PC-3 (cell line): ENCODE results near the gene PSMB7. TPM values are rescaled to one million over a fixed set of nuclear protein-coding genes. Genes with fewer than 3 reads are reported as not detected.

Source experiments
- ATAC-seq: fragments of 200-7000 bp; cut with Tn5 transposase; 2 replicates; pipeline ENCODE4 v1.9.1; 2020; ENCODE audit warnings: mild to moderate bottlenecking, moderate library complexity
- BruUV-seq: library from RNA; stranded (reverse); fragments of 400-500 nt; replicated peaks from 2 replicates; lab custom pipeline; 2021; lab: Mats Ljungman, UMichigan
- CTCF ChIA-PET: fragments of 300-600 bp; sonication (Branson Sonifier 250); formaldehyde crosslinking; loops from one replicate; lab custom pipeline; 2022; ENCODE audit warnings: antibody characterized with exemption; lab: Charles Lee
- POLR2A ChIA-PET: fragments of 300-600 bp; sonication (Branson Sonifier 250); formaldehyde crosslinking; loops from one replicate; lab custom pipeline; 2022; ENCODE audit warnings: antibody characterized with exemption; ENCODE audit not compliant: unreplicated experiment; lab: Charles Lee
- DNase-seq: peaks from one replicate; pipeline ENCODE4 v3.0.0-alpha.2; 2015
- H2AFZ ChIP-seq: fragments of 300-600 bp; sonication (generic); 2 replicates; pipeline ENCODE4 v1.6.0; 2016; ENCODE audit warnings: antibody characterized with exemption, low read length
- H3F3A ChIP-seq: fragments of 300-600 bp; sonication (generic); one replicate; pipeline ENCODE4 v1.6.0; 2017; ENCODE audit warnings: antibody characterized with exemption, low read length, control low read depth, mild to moderate bottlenecking; ENCODE audit not compliant: unreplicated experiment
- H3K27ac ChIP-seq: fragments of 300-600 bp; sonication (generic); 2 replicates; pipeline ENCODE4 v1.5.1; 2016; ENCODE audit warnings: mild to moderate bottlenecking, low read length
- H3K27me3 ChIP-seq: fragments of 300-600 bp; sonication (generic); 2 replicates; pipeline ENCODE4 v1.6.1; 2016; ENCODE audit warnings: low read length, mixed read lengths
- H3K36me3 ChIP-seq: fragments of 300-600 bp; sonication (generic); 2 replicates; pipeline ENCODE4 v1.6.1; 2016; ENCODE audit warnings: low read depth, mixed run types, low read length, mixed read lengths
- H3K4me1 ChIP-seq: fragments of 300-600 bp; sonication (generic); 2 replicates; pipeline ENCODE4 v1.5.1; 2016; ENCODE audit warnings: low read length; ENCODE audit not compliant: insufficient read depth
- H3K4me2 ChIP-seq: fragments of 300-600 bp; sonication (generic); 2 replicates; pipeline ENCODE4 v1.6.0; 2016; ENCODE audit warnings: low read length
- H3K4me3 ChIP-seq: fragments of 300-600 bp; sonication (generic); 2 replicates; pipeline ENCODE4 v1.5.1; 2016; ENCODE audit warnings: mild to moderate bottlenecking, low read length, mixed read lengths
- H3K79me2 ChIP-seq: fragments of 300-600 bp; sonication (generic); 2 replicates; pipeline ENCODE4 v1.6.1; 2017; ENCODE audit warnings: low read length, mixed read lengths
- H3K9ac ChIP-seq: fragments of 300-600 bp; sonication (generic); 2 replicates; pipeline ENCODE4 v1.6.0; 2016; ENCODE audit warnings: mild to moderate bottlenecking, low read length
- H3K9me2 ChIP-seq: fragments of 300-600 bp; sonication (generic); replicated peaks from 2 replicates; pipeline ENCODE4 v1.6.1; 2016; ENCODE audit warnings: mixed run types, low read length, mixed read lengths
- H3K9me3 ChIP-seq: fragments of 300-600 bp; sonication (generic); 2 replicates; pipeline ENCODE4 v1.6.1; 2016; ENCODE audit warnings: low read length, mixed read lengths
- H4K20me1 ChIP-seq: fragments of 300-600 bp; sonication (generic); 2 replicates; pipeline ENCODE4 v1.6.1; 2016; ENCODE audit warnings: low read length, mixed read lengths
- CTCF ChIP-seq: fragments of 300-600 bp; sonication (generic); conservative IDR thresholded peaks from 2 replicates; pipeline ENCODE4 v1.5.1; 2017; ENCODE audit warnings: antibody characterized with exemption, low read depth, mild to moderate bottlenecking, low read length
- EZH2 ChIP-seq: fragments of 300-600 bp; sonication (generic); IDR thresholded peaks from one replicate; pipeline ENCODE4 v1.6.1; 2017; ENCODE audit warnings: antibody characterized with exemption, mild to moderate bottlenecking, low read length; ENCODE audit not compliant: unreplicated experiment
- EZH2phosphoT487 ChIP-seq: fragments of 300-600 bp; sonication (generic); IDR thresholded peaks from 2 replicates; pipeline ENCODE4 v1.6.1; 2018; ENCODE audit warnings: mild to moderate bottlenecking, antibody characterized with exemption, low read length, borderline replicate concordance
- intact Hi-C: fragments of 100-400 bp; cut with micrococcal nuclease; formaldehyde crosslinking; loops from 2 replicates; pipeline ENCODE4 v1.9.0; 2023
- total RNA-seq: library from RNA; depleted of rRNA; stranded (reverse); fragments of >200 nt; gene quantifications from 2 replicates; pipeline ENCODE4 v1.2.3, GENCODE V29; 2014

Gene PSMB7
- total RNA-seq, 1 experiment from 2014 or later: 372 TPM

GRCh38 chr9:124326378-124326777 lies 88.9 kb downstream of the PSMB7 start:
- no peaks in the 10 kb centered on the region for H3F3A ChIP-seq
- no peak overlapping the region for H3K4me2 ChIP-seq
- H3K9me3 ChIP-seq: no peaks in the 10 kb centered on the region
- no peak overlapping the region for H3K27ac ChIP-seq
- H3K4me1 ChIP-seq: no peaks in the 10 kb centered on the region
- ChIA-PET CTCF (no interaction called here), POLR2A (no interaction called here)
- H2AFZ ChIP-seq: no peak overlapping the region
- intact Hi-C loops: no loop called here
- H3K9me2 ChIP-seq: no peaks in the 10 kb centered on the region
- BruUV-seq: no TSS peak
- no peaks in the 10 kb centered on the region for H3K27me3 ChIP-seq
- TF ChIP-seq EZH2 (no peak), CTCF (no peak), EZH2phosphoT487 (no peak)
- no peaks in the 10 kb centered on the region for H3K79me2 ChIP-seq
- H4K20me1 ChIP-seq: no peaks in the 10 kb centered on the region
- H3K36me3 ChIP-seq: no peaks in the 10 kb centered on the region
- ATAC-seq: no peak
- no peak overlapping the region for H3K9ac ChIP-seq
- H3K4me3 ChIP-seq: no peak overlapping the region
- DNase-seq: no peak

GRCh38 chr9:124325816-124326215 lies 89.4 kb downstream of the PSMB7 start:
- no peaks in the 10 kb centered on the region for H3K36me3 ChIP-seq
- no peak overlapping the region for H3K4me2 ChIP-seq
- intact Hi-C loops: no loop called here
- no peaks in the 10 kb centered on the region for H3K79me2 ChIP-seq
- no TSS peak for BruUV-seq
- no peaks in the 10 kb centered on the region for H3K9me2 ChIP-seq
- H3K27me3 ChIP-seq: no peaks in the 10 kb centered on the region
- ATAC-seq (no peak), DNase-seq (no peak)
- no peaks in the 10 kb centered on the region for H3F3A ChIP-seq
- TF ChIP-seq CTCF (no peak), EZH2phosphoT487 (no peak), EZH2 (no peak)
- H3K27ac ChIP-seq: no peak overlapping the region
- no peaks in the 10 kb centered on the region for H3K4me1 ChIP-seq
- no peaks in the 10 kb centered on the region for H3K9me3 ChIP-seq
- no peaks in the 10 kb centered on the region for H4K20me1 ChIP-seq
- H3K9ac ChIP-seq: no peak overlapping the region
- POLR2A ChIA-PET: no interaction called here
- H2AFZ ChIP-seq: no peak overlapping the region
- no peak overlapping the region for H3K4me3 ChIP-seq
- CTCF ChIA-PET: no interaction called here

GRCh38 chr9:124323904-124324303 lies 91.3 kb downstream of the PSMB7 start:
- ATAC-seq (no peak), DNase-seq (no peak)
- Histone ChIP-seq H3K27me3 (no peaks in the 10 kb centered on the region), H3K4me3 (no peak overlapping the region), H3K27ac (no peak overlapping the region), H3K9me2 (no peaks in the 10 kb centered on the region), H3K36me3 (no peaks in the 10 kb centered on the region; the same call in 1 of the 2 replicates), H3K4me1 (no peaks in the 10 kb centered on the region), H4K20me1 (no peaks in the 10 kb centered on the region), H3K9ac (no peak overlapping the region), H3K4me2 (no peak overlapping the region), H3K79me2 (no peaks in the 10 kb centered on the region), H3K9me3 (no peaks in the 10 kb centered on the region), H3F3A (no peaks in the 10 kb centered on the region), H2AFZ (no peak overlapping the region)
- TF ChIP-seq EZH2phosphoT487: no peak
- no peak for TF ChIP-seq EZH2
- TF ChIP-seq CTCF: no peak
- no TSS peak for BruUV-seq
- intact Hi-C loops: loop anchor here (5.0 kb wide), 1 partner anchor 197 kb away; no protein-coding TSS in a partner anchor
- POLR2A ChIA-PET: no interaction called here
- CTCF ChIA-PET: no interaction called here
